AML-193 (cell line): ENCODE measurements around the gene SMIM41.

Experiments used
- DNase-seq, 2 experiments: peaks; one replicate each; lab custom pipeline; 2025; lab: John Stamatoyannopoulos, UW

Gene SMIM41

DNA sequence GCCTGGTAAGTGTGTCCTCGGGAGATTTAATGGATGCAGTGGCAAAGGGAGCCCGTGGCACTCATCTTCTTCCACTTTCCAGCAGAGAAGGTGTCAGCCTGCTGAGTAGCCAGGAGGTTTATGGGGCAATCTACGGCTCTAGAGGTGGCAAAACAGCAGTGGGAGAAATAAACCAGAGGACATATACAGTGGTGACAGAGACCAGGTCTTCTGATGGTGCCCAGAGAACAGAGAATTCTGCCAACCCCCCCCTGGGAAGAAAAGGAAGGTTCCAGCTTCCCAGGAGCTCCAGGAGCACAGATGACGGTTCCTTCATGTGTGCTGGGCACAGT, 43.0 kb downstream of the SMIM41 start:
- DNase-seq, result no peak

DNA sequence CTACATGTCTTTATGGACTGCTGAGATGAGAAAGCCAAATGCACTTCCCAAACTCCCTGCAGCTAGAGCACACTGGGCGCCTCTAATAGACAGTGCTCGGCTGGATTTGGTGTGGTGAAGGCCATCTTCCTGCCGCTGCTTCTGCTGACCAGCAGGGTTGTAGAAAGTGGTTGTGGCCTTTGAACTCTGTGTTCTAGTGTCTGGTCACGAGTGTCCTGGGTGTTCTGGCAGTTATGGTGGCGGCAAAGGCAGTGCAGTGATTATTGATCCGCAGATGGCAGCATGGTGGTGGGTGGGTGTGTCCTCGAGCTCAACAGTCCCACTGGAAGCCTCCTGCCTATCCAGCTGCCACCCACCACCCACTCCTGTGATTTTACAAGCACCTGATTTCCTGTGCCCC, 43.4 kb downstream of the SMIM41 start:
- no peak for DNase-seq

- no peak for DNase-seq
These were observed 44.1 kb downstream of the SMIM41 start for GRCh38 chr12:52123487-52124186.

GRCh38 chr12:52125476-52125900, 46.0 kb downstream of the SMIM41 start:
- no peak for DNase-seq

GRCh38 chr12:52126050-52126604, 46.6 kb downstream of the SMIM41 start:
- no peak for DNase-seq

DNA sequence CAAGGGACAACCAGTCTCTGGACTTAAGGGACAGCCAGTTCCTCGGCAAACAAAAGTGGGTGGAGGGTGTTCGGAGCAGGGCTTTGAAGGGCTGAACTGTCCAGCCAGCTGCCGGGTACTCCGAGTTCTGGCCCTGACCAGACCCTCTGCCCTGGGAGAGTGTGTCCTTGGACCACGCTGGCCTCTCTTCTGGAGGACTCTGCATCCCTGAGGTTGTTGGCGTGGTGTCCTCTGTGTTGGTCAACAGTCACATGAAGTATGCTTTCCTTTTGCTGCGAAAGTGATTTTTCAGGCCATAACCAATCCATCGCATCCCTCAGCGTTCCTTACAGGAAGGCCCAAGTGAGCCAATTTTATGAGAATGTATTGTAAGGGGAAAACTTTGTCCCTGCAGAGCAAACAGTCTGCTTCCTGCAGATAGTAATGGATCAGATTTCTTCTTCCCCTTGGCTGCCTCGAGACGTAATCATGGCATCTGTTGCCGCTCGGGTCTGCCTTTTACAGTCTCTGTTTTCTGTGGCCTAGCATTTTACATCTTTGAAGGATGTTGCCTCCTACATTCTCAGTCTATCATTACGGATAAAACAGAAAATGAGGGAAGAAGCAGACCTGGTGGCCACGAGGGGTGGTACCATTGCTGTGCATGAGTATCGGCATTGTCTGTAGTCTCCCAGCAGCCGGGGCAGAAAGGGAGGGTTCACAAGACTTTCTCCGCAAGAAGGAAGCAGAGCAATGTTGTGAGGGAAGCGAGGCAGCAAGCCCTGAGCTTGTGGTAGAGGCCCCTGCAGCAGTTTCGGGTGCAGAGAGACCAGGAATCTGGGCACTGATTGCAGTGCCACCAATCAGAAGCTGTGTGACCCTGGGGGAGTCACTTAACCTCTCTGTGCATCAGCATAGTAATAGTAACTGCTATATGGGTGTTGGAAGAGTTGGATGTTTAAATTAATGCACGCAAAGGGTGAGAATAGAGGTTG, 47.4 kb downstream of the SMIM41 start:
- DNase-seq, result no peak

- DNase-seq, result no peak
These were observed 48.4 kb downstream of the SMIM41 start for GRCh38 chr12:52127683-52128450.

- DNase-seq, result no peak
These were observed 51.2 kb downstream of the SMIM41 start for GRCh38 chr12:52130711-52131110.

DNA sequence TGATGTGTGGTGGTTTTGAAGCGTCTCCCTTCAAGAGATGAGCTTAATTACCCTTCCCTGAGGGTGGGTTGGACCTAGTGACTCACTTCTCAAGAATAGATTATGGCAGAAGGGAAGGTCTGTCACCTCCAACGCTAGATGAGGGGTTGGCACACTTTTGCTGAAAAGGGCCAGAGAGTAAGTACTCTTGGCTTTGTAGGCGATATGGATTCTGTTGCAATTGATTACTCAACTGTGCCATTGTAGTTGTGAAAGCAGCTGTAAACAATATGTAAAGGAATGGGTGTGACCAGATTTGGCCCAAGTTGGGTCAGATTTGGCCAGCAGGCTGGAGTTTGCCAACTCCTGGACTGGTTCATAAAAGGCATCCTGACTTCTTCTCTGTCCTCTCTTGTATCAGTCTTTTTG, 53.3 kb downstream of the SMIM41 start:
- DNase-seq, result no peak

- DNase-seq, result no peak
These were observed 58.2 kb downstream of the SMIM41 start for GRCh38 chr12:52137746-52138145.

DNA sequence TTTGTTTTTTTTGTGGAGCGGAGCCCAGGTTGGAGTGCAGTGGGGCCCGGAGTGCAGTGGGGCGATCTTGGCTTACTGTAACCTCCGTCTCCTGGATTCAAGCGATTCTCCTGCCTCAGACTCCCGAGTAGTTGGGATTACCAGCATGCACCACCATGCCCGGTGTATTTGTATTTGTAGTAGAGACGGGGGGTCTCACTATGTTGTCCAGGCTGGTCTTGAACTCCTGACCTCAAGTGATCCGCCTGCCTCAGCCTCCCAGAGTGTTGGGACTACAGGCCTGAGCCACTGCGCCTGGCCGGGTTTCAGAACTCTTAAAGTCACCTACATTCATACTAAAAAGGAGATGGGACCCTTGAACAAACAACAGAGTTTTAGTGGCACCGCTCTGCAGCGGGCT, 59.6 kb downstream of the SMIM41 start:
- no peak for DNase-seq

- no peak for DNase-seq
These were observed 60.1 kb downstream of the SMIM41 start for GRCh38 chr12:52139579-52140062.

- no peak for DNase-seq
These were observed 61.8 kb downstream of the SMIM41 start for GRCh38 chr12:52141306-52141705.

GRCh38 chr12:52141875-52142274, 62.4 kb downstream of the SMIM41 start:
- no peak for DNase-seq

DNA sequence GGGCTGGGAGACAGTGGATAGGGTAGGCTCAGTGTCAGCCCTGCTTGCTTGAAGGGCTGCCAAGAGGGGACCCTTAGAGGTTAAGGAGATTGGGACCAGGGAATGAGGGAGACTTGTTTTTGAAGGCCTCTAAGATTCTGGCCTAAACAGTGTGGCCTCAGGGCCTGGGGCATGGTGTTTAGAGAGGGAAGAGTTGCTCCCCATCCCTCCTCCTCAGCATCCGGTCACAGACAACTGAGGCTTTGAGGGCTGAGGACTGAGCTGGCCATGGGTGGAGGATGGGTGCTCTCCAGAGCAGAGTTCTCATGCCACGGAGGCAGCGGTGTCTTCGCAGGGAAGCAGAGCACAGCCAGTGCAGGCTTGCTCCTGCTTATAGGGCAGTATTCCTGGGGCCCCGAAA, 62.9 kb downstream of the SMIM41 start:
- no peak for DNase-seq

DNA sequence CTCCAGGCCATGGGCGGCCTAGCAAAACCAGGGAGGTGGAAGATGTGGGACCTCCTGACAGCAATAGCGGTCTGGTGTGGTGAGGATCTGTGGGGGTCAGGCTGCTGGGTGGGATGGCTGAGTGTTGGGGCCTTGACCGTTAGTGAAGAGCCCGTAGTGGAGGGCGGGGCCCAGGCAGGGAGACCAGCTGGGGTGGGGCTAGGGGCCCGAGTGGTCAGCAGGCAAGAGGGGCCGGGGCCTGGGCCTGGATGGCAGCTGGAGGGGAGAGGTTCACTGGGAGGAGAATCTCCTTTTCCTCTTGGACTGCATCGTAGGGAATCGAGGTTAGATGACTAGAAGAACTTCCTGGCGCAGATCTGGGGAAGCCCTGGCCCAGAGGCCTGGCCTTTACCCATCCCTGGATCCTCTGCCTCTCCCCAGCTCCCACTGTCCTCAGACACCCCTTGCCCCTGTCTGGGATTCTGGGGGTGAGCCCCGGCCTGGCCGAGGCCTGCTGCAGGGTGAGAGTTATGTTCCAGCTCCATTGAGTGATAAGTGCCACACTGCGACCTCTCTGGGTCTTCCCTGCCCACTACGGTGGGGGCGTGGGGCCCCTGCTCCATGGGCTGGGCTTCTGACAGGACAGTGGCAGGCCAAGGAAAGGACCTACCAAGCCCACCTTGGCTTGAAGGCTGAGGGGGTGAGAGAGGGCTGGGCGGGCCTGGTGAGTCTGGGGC, 65.2 kb downstream of the SMIM41 start:
- no peak for DNase-seq

DNA sequence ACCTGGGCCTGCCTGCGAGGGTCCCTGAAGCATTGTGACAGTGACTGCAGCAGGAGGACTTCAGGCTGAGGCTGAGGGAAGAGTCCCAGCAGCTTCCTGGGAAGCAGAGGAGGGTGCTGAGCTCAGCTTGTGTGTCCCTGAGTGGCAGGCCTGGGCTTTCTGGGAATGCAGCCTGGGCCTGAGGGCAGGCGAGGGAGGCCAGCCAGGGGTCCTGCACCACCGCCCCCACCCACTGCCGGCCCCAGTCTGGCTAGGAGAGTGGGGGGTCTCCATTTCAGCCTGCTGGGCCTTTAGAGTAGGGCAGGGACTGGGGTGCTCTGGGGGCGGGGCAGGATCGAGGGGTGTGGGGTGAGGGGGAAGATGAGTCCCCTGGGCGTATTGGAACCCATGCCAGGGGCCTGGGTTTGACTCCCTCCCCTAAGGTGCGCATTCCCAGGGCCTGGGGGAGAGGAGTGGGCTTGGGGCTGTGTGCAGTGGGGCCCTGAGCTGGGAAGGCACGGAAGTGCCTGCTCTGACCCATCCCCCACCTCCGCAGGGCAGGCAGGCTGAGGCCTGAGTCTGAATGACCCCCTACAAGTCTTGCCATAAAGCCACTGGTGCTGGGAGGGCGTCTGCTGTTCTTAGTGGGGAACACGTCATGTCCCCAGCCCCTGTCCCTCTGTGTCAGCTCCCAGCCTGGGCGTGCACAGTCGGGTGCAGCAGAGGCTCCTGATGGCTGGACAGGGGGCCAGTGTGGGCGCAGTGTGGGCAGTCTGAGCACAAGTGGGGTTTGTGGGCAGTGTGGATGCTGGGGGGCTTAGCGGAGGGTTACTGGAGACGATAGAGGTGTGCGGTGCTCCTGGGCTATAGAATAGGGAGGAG, 66.0 kb downstream of the SMIM41 start:
- no peak for DNase-seq

DNA sequence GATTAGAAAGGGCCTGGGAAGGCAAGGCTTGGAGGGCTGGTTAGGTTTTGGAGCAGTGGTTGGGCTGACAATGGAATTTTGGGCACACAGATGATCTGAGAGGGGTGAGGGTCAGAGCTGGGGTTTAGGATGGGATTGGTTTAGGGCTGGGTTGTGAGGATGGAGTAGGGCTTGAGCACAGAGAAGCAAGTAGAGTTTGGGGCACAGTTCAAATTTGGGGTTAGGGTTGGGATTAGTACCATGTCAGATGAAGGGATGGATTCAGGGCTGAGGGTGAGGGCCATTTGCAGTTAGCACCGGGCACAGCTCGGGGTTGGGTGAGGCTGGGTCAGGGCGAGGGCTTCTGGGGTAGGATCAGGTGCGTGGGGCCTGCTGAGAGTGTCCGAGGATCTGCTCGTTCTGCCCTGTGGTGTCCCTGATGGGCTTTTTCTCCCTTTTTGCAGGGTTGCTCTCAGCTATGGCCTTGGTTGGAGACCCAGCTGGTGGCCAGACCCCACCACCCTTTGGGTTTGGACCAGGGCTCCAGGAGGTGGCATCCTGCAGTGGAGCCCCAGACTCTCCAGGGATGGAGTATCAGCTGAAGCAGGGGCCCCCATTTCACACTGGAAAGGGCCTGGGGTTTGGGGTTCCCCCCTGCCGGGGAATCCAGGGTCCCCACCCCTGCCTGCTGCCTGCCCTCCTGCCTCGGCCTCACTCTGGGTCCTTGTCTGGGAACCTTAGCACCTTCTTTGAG, 66.8 kb downstream of the SMIM41 start:
- no peak for DNase-seq

GRCh38 chr12:52146822-52147366, 67.4 kb downstream of the SMIM41 start:
- no peak for DNase-seq
